Panc1 (cell line): ENCODE measurements around the gene SLC49A3.

Experiments used
- POLR2AphosphoS5 ChIP-seq: IDR thresholded peaks from 2 replicates; pipeline ENCODE4 v1.6.1; 2012; ENCODE audit warnings: mild to moderate bottlenecking, low read depth, low read length, moderate library complexity
- SIN3A ChIP-seq: IDR thresholded peaks from 2 replicates; pipeline ENCODE4 v1.6.1; 2012; ENCODE audit warnings: low read depth, mild to moderate bottlenecking, low read length, moderate library complexity, borderline replicate concordance; ENCODE audit not compliant: insufficient read depth
- TF ChIP-seq, protein P1 (sequence below): fragments of 450-650 bp; IDR thresholded peaks from 2 replicates; pipeline ENCODE4 v1.5.1; 2017; ENCODE audit warnings: mild to moderate bottlenecking
- TF ChIP-seq, protein P2 (sequence below), 2 experiments: IDR thresholded peaks; 2 replicates each; pipeline ENCODE4 v1.6.1; 2011 to 2012; ENCODE audit warnings: low read depth in 2 of 2, control low read depth in 1 of 2, low read length in 1 of 2, mild to moderate bottlenecking in 1 of 2, moderate library complexity in 1 of 2; ENCODE audit not compliant: insufficient read depth in 1 of 2

- TF ChIP-seq, protein P1, sequence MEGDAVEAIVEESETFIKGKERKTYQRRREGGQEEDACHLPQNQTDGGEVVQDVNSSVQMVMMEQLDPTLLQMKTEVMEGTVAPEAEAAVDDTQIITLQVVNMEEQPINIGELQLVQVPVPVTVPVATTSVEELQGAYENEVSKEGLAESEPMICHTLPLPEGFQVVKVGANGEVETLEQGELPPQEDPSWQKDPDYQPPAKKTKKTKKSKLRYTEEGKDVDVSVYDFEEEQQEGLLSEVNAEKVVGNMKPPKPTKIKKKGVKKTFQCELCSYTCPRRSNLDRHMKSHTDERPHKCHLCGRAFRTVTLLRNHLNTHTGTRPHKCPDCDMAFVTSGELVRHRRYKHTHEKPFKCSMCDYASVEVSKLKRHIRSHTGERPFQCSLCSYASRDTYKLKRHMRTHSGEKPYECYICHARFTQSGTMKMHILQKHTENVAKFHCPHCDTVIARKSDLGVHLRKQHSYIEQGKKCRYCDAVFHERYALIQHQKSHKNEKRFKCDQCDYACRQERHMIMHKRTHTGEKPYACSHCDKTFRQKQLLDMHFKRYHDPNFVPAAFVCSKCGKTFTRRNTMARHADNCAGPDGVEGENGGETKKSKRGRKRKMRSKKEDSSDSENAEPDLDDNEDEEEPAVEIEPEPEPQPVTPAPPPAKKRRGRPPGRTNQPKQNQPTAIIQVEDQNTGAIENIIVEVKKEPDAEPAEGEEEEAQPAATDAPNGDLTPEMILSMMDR = no peak
- TF ChIP-seq POLR2AphosphoS5 (no peak), SIN3A (no peak)
- TF ChIP-seq, protein P2, sequence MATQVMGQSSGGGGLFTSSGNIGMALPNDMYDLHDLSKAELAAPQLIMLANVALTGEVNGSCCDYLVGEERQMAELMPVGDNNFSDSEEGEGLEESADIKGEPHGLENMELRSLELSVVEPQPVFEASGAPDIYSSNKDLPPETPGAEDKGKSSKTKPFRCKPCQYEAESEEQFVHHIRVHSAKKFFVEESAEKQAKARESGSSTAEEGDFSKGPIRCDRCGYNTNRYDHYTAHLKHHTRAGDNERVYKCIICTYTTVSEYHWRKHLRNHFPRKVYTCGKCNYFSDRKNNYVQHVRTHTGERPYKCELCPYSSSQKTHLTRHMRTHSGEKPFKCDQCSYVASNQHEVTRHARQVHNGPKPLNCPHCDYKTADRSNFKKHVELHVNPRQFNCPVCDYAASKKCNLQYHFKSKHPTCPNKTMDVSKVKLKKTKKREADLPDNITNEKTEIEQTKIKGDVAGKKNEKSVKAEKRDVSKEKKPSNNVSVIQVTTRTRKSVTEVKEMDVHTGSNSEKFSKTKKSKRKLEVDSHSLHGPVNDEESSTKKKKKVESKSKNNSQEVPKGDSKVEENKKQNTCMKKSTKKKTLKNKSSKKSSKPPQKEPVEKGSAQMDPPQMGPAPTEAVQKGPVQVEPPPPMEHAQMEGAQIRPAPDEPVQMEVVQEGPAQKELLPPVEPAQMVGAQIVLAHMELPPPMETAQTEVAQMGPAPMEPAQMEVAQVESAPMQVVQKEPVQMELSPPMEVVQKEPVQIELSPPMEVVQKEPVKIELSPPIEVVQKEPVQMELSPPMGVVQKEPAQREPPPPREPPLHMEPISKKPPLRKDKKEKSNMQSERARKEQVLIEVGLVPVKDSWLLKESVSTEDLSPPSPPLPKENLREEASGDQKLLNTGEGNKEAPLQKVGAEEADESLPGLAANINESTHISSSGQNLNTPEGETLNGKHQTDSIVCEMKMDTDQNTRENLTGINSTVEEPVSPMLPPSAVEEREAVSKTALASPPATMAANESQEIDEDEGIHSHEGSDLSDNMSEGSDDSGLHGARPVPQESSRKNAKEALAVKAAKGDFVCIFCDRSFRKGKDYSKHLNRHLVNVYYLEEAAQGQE (IDR thresholded peaks at IDR 0.05; ENCODE audit: insufficient read depth in 1 of 2, low read depth in 2 of 2, low read length in 1 of 2) = no peak
Measured at GRCh38 chr4:683247-683897, 5.6 kb downstream of the SLC49A3 start.
